GDM1 (cell line): ENCODE measurements around the gene RAB5IF.
A peak's percentile ranks its signal among the peaks of the same experiment; 100 is the strongest.
"Not testable (repeated sequence)": the region's sequence is repeated elsewhere in the genome, so short reads cannot be mapped to it uniquely, and the experiment has no call there.

Source experiments
- DNase-seq: peaks from one replicate; lab custom pipeline; 2025; lab: John Stamatoyannopoulos, UW

RAB5IF gene

DNA sequence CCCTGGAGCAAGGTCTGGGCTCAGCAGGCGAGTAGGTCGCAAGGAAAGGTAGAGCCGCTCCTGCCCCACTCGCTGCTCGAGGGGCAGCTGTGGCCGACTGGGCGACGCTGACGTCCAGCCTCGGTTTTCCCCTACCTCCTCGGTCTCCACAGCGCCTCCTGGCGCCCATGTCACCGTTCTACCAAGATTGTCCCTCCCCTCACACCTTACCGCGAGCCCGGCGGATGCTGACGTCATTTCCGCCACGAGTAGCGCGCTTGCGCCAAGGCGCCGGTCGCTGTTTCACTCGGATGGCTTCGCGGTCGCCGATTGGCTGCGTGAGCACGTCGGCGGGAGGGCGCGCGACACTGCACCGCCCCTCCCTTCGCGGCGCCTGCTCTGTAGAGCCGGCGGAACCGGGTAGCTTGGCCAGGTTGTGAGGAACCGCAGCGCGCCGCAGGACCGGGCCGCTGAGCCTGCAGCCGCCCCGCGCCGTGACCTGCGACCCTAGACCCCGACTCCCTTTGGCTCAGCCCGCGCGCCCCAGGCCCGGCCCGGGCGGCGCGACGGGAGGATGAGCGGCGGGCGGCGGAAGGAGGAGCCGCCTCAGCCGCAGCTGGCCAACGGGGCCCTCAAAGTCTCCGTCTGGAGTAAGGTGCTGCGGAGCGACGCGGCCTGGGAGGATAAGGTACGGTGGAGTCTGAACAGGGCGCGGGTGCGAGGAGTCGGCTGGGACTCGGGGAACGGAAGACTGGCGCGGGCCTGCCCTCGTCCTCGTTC is at the start of gene RAB5IF:
Gene RAB5IF, plus strand, starts transcription at position 381 of the 759 bp plus-strand sequence. Its CDS starts 173 bp downstream, at position 554.
- DNase-seq, result peak; percentile 99

GRCh38 chr20:36562724-36563123 is 42.9 kb upstream of the RAB5IF start:
- no peak for DNase-seq

- no peak for DNase-seq
Measured at GRCh38 chr20:36563374-36563773, 42.2 kb upstream of the RAB5IF start.

- not testable (repeated sequence) for DNase-seq
Measured at GRCh38 chr20:36564078-36564725, 41.4 kb upstream of the RAB5IF start.

- not testable (repeated sequence) for DNase-seq
Measured at GRCh38 chr20:36564726-36565121, 40.9 kb upstream of the RAB5IF start.

GRCh38 chr20:36565520-36565919 is 40.1 kb upstream of the RAB5IF start:
- no peak for DNase-seq

GRCh38 chr20:36569847-36570429 is 35.6 kb upstream of the RAB5IF start:
- DNase-seq, result no peak

- DNase-seq, result no peak
Measured at GRCh38 chr20:36571564-36572504, 33.7 kb upstream of the RAB5IF start.

DNA sequence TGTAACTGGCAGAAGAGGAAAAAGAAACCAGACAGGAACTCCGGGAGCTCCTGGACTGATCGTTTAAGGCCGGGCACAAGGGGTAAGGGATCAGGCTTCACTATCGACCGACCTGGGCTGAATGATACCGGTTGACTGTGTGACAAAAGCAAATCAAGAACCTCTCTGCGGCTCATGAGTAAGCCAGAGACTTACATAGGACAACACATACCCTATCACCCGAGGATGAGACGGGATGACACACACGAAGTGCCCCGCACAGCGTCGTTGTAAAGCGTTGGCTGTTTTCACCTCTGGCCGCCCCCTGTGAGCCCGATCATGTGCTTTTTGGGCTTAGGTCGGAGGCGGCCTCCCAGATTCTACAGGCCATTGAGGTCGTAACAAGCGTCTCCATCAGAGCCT is 32.9 kb upstream of the RAB5IF start:
- DNase-seq, result no peak

DNA sequence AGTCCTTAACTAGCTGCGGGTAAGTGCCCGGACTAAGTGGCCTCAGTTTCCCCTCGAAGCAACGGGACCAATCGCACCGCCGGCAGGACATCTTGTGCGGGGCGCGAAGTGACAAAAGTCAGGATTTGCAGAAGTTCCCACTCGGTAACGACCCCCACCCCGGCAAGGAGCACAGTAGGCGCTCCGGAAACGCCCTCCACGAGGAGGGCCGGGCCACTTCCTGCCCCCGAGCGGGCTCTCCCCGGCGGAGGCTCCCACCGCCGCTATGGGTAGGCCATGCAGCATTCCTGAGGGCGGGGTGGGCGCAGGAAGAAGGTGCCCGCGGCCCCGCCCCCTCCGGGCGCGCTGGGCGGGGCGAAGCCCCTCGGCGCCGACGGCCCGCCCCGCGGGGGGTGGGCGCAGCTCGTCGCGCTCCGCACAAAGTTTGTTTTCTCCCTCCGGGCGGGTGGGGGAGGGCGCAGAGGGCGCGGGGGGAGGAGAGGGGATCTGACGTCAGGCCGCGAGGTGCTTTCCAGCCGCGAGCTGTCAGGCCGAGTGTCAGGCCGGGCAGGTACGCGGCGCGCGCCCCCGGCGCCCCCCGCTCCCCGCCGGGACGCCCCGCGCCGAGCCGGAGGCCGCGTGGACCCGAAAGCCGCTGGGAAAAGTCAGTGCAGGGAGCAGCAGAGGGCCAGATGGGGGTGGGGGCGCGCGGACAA is 32.3 kb upstream of the RAB5IF start, which contains the start of gene TGIF2:
Gene TGIF2, plus strand, starts transcription at position 495 of the 695 bp plus-strand sequence. CDS start 5,178 bp downstream, outside the sequence.
- DNase-seq, result peak; percentile 90

- peak; percentile 46 for DNase-seq
Measured at GRCh38 chr20:36573798-36574365, 31.7 kb upstream of the RAB5IF start.

- no peak for DNase-seq
Measured at GRCh38 chr20:36574366-36575135, 31.0 kb upstream of the RAB5IF start.

DNA sequence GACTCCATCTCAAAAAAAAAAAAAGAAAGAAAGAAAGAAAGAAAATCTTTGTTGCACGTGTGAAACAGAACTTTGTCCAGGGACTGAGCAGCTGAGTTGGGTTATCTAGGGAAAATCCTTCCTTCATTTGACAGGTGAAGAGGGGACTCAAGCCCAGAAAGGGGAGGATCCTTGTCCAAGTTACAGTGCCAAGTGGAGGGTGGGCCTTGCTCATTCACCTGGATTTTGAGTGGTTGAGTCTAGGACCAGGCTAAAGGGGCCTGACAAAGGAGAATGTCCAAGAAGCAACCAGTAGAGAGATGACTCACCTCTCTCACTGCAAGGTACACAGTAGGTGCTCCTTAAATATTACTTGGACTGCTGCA is 29.5 kb upstream of the RAB5IF start:
- DNase-seq, result no peak

DNA sequence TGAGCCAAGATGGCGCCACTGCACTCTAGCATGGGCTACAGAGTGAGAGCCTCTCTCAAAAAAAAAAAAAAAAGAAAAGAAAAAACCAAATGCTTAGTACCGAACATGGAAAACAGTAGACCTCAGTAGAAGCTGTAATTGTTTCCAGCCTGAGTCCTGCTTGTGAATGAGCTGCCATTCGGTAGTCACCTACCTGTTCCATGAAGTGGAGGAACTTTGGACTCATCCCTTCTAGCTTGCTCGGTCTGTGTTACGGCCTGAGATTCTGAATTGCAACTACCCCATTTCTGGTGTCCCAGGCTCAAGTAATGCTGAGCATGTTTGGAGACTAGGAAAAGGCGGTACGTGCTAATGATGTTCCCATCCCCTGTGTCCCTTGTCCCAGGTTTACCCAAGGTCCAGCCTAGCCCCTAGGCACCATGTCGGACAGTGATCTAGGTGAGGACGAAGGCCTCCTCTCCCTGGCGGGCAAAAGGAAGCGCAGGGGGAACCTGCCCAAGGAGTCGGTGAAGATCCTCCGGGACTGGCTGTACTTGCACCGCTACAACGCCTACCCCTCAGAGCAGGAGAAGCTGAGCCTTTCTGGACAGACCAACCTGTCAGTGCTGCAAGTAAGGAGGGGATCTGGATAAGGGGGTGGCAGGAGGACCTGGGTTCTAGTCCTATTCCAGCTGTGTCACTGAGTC is 27.1 kb upstream of the RAB5IF start:
- no peak for DNase-seq

- no peak for DNase-seq
Measured at GRCh38 chr20:36579996-36580545, 25.5 kb upstream of the RAB5IF start.

GRCh38 chr20:36582322-36582721 is 23.3 kb upstream of the RAB5IF start:
- DNase-seq, result no peak

DNA sequence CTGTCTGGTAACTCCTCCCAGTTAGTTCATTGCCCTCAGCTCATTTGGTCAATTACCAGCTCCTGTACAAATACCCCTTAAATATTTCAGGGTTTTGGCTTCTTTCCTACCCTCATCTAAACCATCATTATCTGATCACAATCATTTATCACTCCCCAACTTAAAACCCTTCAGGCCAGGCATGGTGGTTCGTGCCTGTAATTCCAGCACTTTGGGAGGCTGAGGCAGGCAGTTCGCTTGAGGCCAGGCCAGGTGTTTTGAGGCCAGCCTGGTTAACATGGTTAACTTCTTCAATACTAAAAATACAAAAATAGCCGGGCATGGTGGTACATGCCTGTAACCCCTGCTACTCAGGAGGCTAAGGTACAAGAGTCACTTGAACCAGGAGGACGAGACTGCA is 22.8 kb upstream of the RAB5IF start:
- DNase-seq, result no peak

DNA sequence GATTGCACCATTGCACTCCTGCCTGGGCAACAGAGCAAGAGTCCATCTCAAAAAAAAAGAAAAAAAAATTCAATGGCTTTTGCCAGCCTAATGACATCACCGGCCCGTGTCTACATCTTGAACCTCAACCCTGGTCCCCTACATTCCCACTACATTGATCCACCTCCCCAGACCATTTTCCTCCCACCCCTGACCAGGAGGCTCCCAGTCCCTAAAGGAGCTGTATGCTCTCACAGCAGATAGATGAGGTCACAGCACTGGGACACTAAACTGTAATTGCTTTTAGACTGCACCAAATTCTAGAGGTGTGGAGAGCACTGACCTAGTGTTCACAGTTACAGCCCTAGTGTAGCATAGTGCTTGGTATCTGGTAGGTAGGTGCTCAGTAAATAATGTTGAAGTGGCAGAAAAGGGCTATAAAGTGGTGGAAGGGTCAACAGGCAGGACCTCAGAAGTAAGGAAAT is 21.5 kb upstream of the RAB5IF start:
- no peak for DNase-seq
